Measurements from ENCODE around the gene INS.
"Not testable (repeated sequence)": the region's sequence is repeated elsewhere in the genome, so short reads cannot be mapped to it uniquely, and the experiment has no call there.

The INS gene

DNA sequence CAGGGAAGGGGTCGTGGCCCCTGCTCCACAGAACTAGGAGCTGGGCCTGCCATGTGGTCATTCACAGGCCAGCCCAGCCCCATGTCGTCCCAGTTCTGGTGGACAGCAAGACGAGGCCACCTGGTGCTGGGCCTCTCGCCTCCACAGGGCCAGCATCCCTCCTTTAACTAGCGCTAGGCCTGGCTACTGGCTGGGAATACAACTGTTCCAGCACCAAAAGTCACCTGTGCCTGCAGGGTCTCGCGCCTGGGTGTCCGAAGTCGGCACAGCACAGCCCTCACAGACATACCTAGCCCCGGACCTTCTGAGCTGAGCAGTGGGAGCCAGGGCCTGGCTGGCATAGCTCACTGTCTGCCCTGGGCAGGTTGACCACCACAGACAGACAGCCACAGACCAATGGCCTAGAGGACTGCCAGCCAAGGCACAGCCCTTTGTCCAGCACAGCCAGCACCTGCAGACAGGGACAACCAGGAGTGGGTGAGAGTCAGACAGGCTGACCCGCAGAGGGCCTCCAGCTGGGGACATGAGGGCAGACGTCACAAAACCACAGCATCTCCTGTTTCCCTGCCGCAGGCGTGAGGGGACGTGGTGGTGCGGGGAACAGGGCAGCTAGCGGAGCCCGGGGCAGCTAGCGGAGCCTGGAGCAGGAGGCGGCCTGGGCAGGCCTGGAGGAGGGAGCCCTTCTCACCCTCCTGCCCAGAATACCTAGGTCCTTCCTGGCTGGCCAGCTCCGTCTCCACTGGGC lies 37.8 kb upstream of the INS start:
- peak; percentile 36 for DNase-seq

GRCh38 chr11:2197771-2198520 lies 36.9 kb upstream of the INS start:
- no peak for DNase-seq

GRCh38 chr11:2196970-2197770 lies 36.2 kb upstream of the INS start:
- peak; percentile 89 for DNase-seq

- no peak for DNase-seq
Measured at GRCh38 chr11:2195756-2196088, 34.7 kb upstream of the INS start.

DNA sequence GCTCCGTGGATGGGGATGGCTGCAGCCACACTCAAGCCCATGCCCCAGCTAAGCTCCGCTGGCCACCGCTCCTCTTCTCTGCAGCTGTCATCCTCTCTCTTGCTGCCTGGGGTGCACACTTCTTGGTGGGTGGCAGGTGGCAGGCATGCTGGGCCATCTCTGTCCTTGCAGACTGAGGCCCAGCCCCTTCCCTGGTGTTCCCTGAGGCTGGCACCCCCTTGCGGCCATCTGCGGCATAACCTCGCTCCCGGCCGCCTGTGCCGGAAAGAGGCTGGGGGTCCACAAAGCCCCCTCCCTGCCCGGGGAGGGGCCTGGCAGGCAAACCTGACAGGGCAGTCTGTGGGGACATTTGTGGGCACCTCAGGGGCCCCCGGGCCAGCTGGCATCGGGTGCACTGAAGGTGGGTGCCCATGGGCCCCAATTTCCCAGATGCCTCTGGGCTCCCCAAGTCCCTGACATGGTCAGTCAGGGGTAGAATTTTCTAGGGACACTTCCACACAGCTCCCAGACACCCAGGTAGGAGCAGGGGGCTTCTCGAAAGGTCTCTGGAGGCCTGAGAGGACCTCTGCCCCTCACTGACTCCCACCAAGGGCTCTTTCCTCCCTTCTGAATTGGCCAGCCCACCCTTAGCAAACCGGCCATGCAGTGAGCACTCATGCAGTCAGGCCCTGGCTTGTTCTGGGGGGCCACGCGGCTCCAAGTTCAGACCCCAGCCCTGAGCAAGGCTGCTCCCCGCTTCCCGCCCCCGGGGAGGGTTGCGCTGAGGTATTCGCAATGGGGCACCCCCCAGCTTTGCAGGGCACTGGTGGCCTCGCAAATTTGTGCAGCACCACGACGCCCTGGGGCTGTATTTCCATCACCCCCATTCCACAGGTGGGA lies 34.1 kb upstream of the INS start:
- peak; percentile 70 for DNase-seq

- not testable (repeated sequence) for DNase-seq
Measured at GRCh38 chr11:2193888-2194595, 33.0 kb upstream of the INS start.

DNA sequence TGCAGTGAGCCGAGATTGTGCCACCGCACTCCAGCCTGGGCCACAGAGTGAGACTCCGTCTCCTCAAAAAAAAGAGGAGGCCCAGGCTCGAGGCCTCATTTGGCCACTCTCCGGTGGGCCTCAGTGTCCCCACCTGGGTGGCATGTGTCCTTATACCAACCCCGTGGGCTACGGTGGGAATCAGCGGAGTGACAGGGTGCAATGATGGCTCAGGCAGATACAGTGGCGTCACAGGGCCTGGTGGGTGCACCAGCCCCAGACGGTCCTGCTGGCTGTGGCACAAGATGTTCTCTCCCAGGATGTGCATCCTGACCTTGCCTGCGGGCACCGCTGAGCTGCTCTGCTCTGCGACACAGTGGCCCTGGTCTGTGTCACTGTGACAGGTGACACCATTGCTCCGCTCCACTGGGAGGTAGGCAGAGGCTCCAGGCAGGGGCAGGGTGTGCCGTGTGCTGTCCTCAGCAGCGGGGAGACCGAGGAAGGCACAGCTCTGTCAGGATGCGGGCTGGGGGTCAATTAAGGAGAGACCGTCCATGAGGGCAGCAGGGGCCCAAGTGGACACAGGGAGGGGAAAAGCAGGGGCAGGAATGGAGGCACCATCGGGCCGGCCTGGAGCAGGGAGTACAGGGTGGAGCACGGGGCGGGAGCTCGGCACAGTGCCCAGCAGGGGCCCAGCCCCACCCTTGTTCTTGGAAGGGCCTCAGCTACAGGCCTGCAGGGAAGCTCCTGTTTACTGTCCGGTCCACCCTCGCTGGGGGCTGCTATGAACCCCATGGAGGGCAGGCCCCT lies 32.3 kb upstream of the INS start:
- DNase-seq, result no peak

DNA sequence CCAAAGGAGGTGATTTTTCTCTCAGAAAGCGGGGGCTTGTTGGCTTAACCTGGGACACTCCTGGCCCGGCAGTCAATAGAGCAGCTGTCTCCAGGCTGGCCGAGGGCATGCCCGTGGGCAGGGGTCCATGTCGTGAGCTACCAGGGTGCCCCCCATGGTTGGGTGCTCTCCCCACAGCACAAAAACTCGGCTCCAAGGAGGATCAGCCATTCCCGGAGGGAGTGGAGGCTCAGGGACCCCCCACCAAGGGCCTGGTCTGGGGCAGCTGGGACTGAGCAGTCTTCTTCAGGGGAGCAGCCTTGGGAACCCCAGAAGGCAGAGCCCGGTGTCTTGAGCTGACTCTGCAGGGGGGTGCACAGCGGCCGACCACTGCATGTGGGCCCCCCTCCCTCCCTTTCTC lies 31.4 kb upstream of the INS start:
- DNase-seq, result no peak

GRCh38 chr11:2191883-2192282 lies 30.9 kb upstream of the INS start:
- DNase-seq, result no peak

GRCh38 chr11:2190657-2191471 lies 29.9 kb upstream of the INS start:
- DNase-seq, result no peak

GRCh38 chr11:2189938-2190656 lies 29.1 kb upstream of the INS start:
- no peak for DNase-seq

DNA sequence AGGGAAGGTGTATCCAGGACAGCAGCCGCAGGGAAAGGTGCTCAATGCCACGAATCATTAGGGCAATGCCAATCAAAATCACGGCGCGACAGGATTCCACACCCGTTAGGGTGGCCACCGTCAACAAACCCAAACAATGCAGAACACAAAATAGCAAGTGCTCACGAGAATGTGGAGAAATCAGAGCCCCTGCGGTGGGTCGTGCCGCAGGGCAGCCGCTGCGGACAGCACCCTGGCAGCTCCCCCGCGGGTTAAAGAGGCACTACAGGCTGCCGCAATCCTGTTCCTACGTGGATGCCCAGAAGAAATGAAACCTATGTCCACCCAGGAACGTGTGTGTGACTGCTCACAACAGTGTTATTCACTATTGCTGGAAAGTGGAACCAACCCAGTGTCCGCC lies 27.7 kb upstream of the INS start:
- DNase-seq, result no peak

DNA sequence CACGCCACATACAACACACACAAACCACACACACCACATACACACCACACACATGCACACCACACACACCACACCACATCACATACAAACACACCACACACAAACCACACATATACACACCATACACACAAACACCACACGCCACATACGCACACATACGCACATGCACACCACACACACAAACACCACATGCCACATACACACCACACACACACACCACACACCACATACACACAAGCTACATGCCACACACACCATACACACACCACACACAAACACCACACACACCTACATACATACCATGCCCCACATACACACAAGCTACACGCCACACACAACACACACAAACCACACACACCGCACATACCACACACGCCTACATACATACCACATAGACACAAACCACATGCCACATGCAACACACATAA lies 26.3 kb upstream of the INS start:
- no peak for DNase-seq

GRCh38 chr11:2186669-2187279 lies 25.8 kb upstream of the INS start:
- peak; percentile 80 for DNase-seq

GRCh38 chr11:2185324-2186085 lies 24.5 kb upstream of the INS start:
- DNase-seq, result no peak

- no peak for DNase-seq
Measured at GRCh38 chr11:2182692-2183474, 21.9 kb upstream of the INS start.

GRCh38 chr11:2182075-2182474 lies 21.1 kb upstream of the INS start:
- no peak for DNase-seq
